Skin of body (tissue), 2 donors: Measurements from ENCODE around the gene APOD. TPM values are rescaled to one million over a fixed set of nuclear protein-coding genes. Genes with fewer than 3 reads are reported as not detected.
"Not testable (repeated sequence)": the region's sequence is repeated elsewhere in the genome, so short reads cannot be mapped to it uniquely, and the experiment has no call there.

Source experiments
- DNase-seq: peaks from one replicate; lab custom pipeline; 2025; lab: John Stamatoyannopoulos, UW
- total RNA-seq: library from RNA; depleted of rRNA; stranded (reverse); fragments of >200 nt; gene quantifications from one replicate; pipeline ENCODE4 v1.2.3, GENCODE V29; 2014

APOD gene
- 24.9 TPM for total RNA-seq

DNA sequence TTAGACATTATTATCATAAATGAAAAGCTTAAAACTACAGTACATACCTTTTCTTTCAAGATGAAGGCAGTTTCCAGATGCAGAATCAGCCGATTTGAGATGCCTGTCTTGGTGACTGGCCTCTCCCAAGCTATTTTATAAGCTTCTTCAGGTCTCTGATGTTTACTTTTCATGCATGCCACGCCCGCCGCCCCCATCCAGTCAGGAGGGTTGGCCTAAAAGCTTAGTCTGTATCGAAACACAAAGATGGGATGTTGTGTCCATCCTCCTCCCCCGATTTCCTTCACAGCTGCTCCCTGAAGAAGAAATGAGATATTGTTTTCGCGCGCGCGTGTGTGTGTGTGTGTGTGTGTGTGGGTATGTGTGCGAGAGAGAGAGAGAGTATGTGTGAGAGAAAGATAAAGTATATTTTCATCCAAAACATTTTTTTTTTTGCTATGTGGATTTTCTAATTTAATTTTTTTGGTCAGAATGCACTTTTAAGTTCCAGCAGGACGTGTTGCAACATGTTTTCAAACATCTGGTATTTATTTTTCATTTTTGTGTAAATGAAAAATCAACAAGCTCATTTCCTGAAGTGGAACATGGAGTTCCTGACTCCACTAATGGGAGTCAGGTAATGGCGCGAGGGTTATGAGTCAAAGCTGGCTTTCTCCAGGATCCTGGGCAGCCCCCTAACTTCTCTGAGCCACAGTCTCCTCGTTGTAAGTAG is at the start of gene APOD:
TSS of gene APOD (minus strand) at position 110 of the 712 bp plus-strand sequence. CDS start 4,479 bp downstream, outside the sequence.
- peak; percentile 48 for DNase-seq

DNA sequence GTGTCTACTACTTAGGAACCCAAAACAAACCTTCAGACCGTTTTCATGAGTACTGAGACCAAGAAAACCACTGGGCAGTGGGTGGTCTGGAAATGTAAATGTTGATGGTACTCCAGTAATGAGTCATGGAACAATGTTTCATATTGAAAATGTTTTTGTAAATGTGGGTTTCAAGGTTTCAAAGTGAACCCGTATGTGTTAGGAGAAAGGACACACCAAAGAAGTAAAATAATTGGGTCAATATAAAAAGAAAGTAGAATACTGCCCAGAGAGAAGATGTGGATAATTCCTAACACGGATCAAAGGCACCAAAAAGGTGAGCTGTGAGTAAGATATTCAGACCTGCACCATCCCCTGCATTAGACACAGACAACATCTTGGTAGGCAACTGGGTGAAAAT is 49.6 kb upstream of the APOD start:
- DNase-seq: not testable (repeated sequence)

DNA sequence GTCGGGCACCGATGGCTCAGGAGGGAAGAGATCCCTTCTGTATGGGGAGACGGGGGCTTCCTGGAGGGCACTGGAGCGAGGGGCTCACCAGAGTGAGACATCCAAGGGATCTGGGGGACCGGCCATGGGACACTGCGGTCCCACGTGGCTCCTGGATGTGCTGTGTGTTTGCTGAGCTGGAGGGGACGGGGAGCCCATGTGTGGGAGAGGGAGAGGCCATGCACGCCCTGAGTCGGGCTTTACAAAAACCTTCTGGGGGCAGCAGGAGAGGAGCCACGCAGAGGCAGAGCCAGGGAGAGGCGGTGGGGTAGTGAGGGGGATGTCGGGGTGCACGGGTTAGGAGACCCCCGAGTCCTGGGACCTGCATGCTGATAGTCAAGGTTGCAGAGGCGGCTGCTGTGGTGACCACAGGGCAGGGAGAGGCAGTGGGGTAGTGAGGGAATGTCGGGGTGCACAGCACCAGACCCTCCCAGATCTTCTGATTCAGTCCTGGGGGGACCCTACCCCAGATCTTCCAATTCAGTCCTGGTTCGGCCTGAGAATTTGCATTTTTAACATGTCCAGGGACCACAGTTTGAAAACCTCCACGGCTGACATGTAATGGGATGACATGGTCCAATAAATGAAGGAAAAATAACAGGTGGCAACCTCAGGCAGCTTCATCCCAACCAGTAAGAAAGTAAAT is 48.9 kb upstream of the APOD start:
- not testable (repeated sequence) for DNase-seq

- DNase-seq: not testable (repeated sequence)
These were observed 48.3 kb upstream of the APOD start for GRCh38 chr3:195632046-195632445.

GRCh38 chr3:195630938-195631495 is 47.3 kb upstream of the APOD start:
- not testable (repeated sequence) for DNase-seq

DNA sequence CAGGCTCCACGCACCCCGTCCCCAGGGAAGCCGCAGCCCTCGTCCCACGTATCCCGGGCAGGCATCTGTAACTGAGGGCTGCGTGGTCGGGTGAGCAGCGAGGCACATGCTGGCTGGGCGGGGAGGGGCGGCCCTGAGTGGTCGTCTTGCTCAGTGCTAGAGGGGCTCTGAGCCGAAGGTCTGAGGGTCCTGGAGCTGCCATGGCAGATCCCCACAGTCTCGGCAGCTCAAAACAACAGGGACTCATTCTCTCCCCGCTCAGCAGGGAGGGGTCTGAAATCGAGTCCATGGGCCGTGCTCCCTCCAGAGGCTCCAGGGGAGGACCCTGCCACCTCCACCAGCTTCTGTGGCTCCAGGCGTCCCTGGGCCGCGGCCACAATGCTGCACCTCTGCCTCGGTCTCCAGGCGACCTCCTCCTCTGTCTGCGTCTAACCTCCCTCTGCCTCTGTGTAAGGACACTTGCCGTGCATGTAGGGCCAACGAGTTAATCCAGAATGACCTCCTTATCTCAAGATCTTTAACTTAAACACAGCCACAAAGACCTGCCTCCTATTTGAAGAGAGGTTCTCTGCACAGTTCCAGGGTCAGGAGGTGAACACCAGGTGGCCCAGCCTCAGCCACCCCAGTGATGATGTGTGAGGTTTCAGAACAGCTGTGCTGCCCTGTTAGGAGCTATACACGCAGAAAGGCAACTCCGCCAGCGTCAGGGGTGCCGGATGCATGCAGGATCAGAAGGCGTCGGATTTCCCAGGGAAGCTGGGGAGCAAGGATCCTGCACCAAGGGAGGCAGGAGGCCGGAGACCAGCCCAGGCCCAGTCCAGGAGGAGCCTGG is 46.6 kb upstream of the APOD start:
- DNase-seq: not testable (repeated sequence)

GRCh38 chr3:195629682-195630081 is 45.9 kb upstream of the APOD start:
- DNase-seq: not testable (repeated sequence)

DNA sequence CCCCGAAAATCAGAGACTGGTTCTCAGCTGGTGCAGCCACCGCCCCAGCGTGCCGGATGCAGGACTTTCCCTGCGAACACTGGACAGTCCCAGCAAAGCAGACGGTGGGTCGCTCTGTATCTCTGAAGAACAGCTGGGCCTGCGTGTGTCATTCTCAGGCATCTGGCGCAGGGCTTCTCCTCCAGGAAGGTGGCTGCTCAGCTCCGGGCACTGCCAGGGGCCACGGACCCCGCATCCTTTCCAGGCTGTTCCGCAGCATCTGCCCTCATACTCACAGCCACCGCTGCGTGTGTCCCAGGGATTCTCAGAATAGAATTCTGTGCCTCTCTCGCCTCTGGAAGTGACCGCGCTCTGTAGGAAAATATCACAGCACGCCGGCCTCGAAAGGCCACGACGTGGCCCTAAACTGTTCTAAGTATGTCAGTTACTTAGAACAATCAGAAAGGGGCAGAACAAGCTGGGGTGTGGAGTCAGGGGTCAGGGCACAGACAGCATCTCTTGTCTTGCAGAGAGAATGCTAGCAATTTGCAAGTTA is 44.7 kb upstream of the APOD start:
- DNase-seq: not testable (repeated sequence)

- not testable (repeated sequence) for DNase-seq
These were observed 44.0 kb upstream of the APOD start for GRCh38 chr3:195627515-195628385.

GRCh38 chr3:195624603-195625560 is 41.1 kb upstream of the APOD start:
- DNase-seq: not testable (repeated sequence)

DNA sequence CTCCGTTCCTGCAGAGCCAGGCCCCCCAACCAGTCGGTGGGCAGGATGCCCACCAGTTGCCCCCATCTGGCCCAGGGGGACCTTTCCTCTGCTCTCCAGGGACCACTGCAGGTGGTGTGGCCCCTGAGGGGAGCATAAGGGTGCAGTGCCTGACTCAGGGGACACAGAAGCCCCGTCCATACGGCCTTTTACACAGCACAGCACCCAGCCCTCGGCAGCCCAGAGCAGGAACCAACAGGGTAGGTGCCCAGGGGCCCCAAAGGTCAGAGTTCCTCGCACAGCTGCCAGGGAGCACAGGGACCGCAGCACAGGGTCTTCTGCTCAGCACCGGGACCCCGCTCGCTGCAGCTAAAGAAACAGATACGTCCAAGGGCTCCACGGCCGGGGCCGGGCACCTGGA is 40.4 kb upstream of the APOD start:
- DNase-seq: not testable (repeated sequence)

GRCh38 chr3:195623217-195623965 is 39.7 kb upstream of the APOD start:
- DNase-seq: not testable (repeated sequence)

DNA sequence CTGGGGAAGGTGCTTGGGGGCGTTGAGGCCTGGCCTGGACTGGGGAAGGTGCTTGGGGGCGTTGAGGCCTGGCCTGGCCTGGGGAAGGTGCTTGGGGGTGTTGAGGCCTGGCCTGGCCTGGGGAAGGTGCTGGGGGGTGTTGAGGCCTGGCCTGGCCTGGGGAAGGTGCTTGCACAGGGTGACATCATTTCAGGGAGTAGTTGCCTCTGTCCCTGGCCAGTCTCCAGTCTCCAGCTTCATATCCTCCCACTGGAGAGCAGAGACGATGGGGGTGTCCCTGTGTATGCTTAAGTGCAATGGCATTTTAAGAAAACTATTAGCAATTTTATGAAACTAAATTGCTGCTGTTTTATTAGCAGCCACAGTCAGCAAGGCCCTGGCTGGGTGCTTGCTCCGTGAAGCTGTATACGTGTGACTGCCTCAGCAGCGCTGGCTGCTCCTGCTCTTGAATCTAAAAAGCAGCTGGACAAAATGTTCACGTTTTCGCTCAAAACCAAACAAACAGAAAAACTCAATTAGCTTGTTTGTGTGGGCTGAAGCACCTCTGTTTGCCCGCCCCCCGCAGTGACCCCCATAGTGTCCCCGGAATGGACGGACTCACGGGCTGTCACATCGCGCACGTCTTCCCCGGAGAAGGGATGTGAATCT is 38.9 kb upstream of the APOD start:
- not testable (repeated sequence) for DNase-seq

GRCh38 chr3:195622012-195622411 is 38.3 kb upstream of the APOD start:
- not testable (repeated sequence) for DNase-seq

DNA sequence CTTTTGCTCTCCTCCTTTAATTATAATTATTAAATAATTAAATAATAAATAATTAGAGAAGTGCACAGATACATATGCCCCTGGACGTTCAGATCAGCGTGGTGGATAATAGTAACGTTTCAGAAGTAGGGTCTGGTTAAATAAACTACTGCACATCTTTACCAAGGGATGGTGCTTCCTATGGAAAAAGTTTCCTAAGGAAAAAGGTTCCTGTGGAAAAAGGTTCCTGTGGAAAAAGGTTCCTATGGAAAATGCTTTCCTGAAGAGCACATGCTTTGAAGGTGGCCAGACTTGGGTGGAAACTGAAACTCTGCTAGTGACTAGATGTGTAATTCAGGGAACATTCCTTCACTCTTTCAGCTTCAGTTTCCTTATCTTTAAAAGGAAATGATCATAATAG is 37.4 kb upstream of the APOD start:
- not testable (repeated sequence) for DNase-seq

- DNase-seq: not testable (repeated sequence)
These were observed 36.7 kb upstream of the APOD start for GRCh38 chr3:195620476-195620875.

- DNase-seq: not testable (repeated sequence)
These were observed 36.0 kb upstream of the APOD start for GRCh38 chr3:195619591-195620369.
